Inferior parietal cortex (tissue), 1 donor: ENCODE data around the gene TMEM107.

Experiments used
- DNase-seq: peaks from one replicate; pipeline ENCODE4 v3.0.0-alpha.2; 2016; ENCODE audit errors: extremely low spot score

The TMEM107 gene

DNA sequence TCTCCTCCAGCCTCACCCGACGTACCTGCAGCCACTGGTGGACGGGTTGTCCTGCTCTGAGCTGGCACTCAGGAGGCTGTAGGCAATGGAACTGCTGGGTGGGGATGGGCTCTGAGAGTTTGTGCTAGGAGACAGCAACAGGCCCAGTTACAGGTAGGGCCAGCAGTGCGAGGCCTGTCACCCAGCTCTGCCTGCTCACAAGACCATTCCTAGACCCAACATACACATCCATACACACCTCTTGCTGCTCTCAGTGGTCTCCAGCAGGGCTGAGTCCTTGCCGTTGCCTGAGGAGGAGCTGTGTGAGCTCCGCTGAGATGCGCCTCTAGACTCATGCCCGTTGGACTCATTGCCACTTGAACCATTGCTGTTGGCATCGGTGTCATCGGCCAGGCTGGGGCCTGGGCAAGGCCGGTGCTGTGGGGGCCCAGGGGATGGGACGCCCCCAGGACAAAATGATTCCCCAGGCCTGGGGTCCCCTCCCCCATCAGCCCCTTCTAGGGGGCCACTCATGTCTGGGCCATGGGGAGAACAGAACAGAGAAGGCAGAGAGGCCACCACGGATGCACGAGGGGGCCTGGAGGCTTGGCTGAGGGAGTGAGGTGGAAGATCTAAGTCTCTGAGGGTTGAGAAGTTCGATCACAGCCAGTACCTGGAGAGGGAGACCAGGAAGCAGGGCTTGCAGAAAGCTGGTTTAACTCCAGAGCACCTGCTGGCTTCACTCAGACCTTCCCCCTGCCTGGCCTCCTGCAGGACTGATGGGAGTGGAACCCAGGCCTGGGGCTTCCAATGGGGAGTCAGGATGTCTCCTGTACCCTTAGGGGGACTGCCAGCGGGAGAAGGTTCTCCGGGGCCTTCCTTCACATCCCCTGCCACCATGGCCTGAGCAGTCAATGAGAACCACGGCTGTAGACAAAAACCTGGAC is 25.7 kb downstream of the TMEM107 start:
- no peak for DNase-seq

DNA sequence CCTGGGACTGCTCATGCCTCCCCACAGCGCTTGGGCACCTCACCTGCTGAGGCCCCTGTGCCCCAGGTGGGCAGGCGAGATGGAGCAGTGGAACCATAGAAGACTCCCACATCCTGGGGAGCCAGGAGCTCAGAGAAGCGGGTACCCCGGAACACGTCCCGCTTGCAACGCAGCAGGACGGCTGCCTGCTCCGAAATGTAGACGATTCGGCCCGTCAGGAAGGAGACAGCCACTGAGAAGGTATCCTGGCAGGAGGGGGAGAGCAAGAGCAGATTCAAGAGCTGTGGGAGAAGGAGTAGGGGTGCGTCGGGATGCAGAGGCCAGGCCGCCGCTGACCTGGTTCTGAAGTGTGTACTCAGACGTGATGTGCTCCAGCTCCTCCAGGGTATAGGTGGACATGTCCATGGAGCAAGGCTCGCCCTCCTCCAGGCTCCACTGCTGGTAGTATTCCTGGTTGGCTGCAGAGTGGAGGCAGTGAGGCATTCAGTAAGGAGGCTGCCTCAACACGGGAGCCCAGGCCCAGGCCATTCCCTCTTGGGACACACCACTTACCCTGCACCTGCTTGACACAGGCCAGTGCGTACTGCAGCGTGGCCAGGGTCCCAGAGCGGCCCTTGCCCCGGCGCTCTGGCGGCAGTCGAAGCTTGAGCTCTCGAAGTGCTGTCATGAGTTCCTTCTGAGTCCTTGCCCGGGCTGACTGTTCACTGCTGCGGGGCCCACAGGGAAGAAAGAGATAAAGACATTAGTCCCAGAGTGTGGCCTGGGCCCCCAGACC is 26.6 kb downstream of the TMEM107 start:
- no peak for DNase-seq

DNA sequence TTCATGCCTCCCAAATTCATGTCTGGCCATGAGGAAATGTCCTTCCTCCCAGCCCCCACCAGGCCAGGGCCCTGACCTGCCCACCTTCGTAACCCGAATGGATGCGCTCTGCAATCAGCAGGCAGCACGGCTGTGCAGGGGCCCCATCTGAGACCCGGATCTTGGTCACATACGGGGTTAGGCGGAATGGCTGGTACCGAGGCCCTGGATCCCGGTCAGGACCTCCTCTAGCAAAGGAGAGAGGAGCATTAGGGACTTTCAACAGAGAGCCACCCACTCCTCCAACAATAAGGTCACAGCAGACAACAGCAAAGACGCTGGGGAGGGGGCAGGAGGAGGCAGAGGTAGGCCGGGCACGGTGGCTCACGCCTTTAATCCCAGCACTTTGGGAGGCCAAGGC is 27.6 kb downstream of the TMEM107 start:
- DNase-seq: no peak

DNA sequence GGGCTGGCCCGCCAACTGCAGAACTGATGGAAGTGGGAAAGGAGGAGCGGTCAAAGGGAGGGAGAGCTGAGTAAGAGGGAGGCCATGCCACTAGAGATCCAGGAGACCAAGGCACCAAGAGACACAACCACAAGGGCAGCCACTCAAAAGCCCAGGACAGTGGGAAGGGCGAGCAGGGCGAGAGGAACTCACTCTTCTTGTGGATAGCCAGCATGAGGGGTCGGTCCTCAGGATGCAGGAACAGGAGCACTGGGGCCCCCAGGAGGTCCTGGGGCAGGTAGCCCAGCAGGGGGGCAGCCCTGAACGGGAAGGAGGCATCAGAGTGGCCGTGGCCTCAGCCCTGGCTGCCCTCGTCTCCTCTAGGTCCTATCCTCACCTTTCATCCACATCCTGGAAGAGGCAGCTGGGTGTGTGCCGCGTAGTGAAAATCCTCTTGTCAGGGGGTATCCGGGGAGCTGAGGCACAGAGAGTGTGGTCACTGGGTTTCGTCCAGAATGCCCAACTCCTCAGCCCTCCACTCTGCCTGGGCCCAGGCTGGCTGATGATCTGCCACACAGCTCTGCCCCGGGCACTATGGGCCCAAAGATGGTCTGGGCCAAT is 28.3 kb downstream of the TMEM107 start:
- no peak for DNase-seq

DNA sequence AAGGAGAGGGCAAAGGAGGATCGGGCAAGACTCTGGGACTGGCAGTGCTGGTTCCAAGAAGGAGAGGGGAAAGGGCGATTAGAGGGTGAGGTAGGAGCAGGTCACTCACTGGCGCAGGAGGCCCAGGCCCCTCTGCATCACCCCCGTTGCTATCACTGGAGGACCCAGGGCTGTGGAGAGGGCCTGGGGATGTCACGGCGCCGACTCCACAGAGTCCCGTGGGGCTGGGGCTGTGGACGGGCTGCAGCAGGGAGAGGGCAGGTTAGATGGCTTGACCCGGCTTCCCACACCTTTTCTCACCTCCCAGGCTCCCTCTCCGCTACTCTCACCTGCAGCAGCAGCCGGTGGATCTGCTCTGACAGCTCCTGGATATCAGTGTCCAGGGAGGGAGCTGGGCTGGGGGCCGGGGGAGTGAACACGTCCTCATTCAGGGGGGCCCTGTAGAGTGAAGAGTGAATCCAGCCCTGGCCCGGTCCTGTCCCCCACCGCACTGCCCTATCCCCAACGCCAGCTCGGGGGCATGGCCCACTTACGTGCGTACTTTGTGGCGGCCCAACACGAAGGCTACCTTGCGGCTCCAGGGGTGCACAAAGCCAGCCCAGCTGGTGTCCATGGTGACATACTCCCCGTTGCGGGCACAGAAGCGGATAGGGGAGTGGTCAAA is 28.9 kb downstream of the TMEM107 start:
- DNase-seq: no peak

DNA sequence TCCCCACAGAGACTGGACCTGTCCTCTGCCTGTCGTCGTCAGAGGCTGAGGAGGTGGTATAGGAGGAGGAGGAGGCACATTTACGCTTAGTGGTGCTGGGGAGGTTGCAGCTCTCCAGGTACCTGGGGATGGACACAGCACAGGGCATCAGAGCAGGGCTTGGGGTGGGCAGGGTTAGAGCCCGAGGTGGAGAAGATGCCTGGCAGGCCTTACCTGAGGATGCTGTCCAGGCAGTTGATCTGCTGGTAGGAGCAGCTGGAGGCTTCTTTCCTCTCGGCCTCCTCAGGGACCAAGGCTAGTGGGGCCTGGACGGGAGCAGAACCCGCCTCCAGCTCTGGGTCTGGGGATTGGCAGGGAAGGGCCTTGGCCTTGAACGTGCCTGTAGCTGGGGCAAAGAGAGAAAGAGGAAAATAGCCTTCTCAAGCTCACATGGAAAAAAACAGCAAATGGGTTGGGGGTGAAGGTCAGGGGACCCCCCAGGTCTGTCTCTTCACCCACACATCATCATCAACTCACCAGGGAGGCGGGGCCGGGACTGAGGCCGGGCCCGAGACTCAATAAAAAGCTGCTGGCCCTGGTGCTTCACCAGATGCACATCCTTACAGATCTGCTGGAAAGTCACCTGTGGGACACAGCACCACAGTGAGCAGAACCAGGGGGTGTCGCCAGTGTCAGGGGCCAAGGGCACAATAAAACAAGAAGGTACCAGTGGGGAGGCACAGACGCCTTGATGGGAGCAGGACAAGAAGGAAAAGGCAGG is 29.6 kb downstream of the TMEM107 start:
- DNase-seq: no peak

DNA sequence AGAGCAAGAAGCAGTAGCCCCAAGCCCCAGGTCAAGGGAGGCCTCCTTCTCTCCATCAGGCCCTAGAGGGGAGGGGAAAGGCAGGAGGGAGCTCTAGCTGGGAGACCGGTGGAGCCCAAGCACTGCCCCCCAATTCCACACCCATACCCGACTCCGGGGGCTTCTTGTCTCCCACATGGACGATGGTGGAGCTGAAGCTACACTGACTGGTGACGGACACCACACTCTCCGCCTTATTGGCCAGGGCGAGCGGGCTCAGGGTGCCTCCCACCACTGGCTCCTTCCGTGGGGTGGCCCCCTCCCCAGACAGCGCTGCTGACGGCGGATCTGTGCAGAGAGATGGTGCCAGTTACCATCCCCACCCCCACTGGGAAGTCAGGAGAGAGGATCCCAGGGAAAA is 30.4 kb downstream of the TMEM107 start:
- DNase-seq: no peak

DNA sequence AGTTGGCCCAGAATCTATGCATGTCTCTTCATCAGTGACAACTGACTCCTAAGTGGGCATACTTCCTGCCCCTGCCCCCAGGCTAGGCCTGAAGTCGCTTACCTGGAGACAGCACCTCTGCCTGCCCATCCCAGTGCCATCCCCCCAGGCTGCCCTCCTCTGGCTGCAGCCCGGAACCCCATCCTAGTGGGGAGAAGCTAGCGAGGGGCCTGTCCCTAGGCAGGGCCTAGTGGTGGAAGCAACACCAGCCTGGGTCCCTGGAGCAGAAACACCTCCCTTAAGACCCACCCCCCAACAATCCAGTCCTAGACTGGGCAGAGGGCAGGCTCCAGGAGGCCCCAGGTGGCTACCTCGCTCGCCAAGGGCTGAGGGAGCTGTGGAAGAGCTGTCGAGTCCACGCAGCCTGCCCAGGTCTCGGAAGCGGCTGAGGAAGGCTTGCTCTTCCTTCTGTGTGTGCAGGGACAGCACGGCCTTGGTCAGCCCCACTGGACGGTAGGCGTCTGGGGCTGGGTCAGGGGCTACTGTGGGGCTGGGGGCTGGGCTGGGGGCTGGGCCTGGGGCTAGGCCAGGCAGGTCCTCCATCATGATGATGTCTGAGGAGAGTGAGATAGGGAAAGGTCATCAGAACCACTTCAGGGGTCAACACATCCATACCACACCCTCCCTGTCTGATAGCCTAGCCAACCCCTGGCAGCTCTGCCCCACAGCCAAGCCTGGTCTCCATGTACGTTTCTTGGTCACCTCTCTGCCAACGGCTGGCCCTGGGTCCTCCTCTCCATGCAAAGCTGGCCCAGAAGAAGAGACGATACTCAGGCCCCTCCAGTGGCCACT is 31.6 kb downstream of the TMEM107 start:
- DNase-seq: no peak

DNA sequence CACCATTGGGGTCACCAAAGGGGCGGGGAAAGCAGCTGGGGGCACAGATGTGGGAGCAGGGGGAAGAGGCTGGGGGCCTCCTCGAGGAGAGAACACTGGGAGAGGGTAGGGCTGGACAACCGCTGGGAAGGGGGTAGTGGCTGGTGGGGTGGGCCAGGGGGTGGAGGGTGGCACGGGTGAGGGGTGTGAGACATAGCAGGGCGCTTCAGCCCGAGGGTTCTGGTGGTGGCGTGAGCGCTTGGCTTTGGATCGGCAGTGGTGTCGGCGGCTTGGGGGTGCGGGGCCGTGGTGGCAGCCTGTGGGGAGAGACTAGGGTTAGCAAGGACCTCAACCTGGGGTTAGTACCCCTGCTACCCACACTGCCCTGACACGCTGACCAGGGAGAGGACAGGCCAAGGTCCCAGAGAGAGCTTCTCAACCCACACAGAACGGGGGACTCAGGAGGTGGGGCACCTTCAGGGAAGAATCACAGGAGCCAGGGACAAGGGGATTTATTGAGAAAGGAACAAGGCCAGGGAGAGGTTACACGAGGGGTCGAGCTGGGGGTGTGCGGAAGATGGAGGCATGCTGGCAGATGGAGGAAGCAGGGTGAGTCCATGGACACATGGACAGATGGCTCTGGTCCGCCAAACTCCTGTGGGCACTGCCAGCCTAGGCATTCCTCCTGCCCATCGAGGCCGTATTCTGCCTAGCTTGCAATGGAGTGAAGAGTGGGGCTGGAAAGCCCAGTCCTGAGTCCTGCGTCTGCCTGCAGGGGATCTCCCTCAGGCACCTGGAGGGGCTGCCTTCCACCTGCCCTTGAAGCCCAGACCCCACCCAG is 32.4 kb downstream of the TMEM107 start:
- DNase-seq: no peak

DNA sequence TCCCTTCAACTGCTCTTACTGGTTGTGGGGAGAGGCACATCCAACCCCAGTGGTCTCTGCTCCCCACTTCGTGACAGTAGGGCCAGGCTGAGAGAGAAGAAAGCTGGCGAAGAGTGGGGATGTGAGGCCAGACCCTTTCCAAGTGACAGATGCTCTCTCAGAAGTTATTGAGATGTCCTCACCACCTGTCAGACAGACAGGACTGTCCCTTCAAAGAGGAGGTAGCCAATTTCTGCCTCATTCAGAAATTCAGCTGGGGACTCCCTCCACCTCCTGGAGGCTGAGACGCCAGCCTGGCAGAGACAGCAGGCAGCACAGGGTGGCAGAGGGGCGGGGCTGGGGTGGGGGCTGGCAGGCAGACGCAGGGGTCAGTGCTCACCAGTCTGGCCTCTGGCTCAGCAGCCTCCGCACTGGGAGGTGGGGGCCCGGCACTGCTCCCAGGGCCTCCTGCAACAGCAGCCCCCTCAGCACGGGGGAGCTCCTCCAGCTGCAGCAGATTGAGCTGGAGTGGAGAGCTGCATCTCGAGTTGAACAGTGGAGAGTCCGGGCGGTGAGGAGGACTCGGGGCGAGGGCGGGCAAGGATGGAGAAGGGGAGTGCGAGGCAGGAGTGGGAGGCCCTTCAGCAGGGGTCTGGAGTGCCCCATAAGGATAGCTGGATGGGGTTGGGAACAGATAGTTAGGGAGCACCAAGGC is 33.1 kb downstream of the TMEM107 start:
- no peak for DNase-seq

DNA sequence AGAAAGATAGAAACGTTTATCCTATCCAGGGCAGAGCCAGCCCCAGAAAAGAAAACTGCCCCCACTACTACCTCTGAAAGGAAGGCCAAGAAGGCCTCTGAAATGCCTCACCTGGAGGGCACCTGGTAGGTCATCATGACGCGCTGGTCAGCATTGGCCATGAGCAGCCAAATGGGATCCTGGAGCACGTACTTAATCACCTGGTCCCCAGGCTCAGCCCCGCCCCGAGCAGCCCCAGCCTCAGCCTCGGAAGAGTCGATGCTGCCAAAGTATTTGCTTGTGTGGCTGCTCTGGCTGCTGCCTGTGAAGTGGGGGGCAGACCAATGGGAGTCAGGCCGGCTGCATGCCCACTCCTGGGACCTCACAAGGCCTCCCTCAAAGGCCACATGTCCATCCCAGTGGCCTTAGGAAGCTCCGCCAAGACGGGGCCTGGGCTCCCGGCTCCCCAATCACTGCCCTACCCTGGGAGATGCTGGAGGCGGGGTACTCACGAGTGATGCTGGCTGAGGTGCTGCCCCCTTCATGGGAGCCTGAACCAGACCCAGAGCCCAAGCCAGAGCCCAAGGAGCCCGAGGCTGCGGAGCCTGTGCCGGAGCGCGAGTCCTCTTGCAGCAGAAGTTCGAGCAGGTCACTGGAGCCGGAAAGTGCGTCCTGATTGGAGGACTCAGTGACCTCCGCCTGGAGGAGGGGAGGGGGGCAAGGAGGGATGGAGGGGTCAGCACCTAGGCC is 33.9 kb downstream of the TMEM107 start:
- no peak for DNase-seq

DNA sequence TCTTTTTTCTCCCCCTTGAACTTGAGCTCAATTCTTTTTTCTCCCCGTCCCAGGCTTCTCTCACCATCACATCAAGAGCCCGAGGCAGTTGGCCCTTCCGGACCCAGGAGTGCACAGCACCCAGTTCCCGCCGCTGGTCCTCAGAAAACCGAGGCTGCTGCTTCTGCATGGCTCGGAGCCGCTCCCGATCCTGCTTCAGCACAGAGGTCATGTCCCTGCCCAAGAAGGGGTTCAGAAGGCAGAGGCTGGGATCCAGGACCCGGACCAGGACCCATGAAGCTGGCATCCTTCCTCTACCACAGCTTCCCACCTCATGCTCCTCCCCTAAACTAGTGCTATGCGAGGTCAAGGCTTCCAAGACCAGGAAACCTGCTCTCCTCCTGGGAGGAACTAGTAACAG is 34.4 kb downstream of the TMEM107 start:
- DNase-seq: no peak

DNA sequence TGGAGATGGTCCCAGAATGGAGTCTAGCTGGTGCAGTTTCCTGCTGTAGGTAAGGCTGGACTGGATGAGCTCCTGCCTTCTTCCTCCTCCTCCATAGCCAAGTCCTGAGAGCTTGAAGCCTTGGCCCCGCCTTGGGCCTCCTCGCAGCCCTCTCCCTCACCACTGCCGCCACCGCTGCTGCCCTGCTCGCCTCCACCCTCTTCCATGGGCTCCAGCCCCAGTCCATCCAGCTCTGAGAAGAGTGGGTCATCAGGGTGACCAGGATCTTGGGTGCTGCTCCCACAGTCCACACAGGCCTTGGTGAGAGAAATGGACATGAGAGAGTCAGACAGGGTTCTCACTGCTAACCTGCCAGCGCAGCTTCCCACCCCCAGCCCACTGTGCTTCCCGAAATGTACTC is 35.1 kb downstream of the TMEM107 start:
- no peak for DNase-seq

DNA sequence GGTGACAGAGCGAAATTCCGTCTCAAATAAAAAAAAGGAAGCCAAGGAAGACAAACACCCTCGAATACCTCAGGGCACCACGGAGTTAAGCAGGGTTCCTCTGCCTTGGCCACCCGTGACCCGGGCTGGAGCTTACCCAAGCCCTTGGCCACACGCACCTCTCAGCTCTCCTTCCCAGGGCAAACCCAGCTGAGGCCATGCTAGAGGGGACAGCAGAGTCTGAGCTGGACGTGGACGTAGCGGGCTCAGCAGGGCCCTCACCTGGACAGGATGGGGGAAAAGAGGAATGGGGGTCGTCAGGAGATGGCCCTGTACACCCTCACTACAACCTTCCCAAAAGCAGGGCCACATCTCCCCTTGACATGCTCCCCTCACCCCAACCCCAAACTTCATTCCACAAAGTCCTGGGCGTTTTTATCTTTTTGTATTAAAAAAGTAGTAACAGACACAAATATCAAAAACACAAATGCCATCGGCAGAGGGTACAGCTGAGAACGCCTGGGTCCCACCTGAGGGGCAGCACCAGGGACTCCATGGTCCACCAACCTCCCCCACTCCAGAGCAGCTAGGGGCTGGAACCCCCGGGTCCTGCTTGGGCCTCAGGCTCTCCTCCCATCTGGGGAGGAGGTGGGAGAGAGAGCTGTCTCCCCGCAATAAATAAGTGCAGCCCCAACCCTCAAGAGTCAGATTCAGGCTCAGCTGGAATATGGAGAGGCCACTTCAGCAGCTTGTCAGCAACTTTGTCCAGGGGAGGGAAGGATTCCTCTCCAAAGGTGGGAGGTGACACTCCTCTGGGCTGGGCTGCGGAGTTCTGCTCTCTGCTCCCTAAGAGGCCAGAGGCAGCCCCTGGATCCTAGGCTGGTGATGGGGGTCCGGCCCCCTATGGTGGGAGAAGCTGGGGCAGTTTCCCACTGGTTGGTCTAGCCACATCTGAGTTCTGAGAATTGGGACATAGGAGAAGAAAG is 35.8 kb downstream of the TMEM107 start:
- DNase-seq: no peak

DNA sequence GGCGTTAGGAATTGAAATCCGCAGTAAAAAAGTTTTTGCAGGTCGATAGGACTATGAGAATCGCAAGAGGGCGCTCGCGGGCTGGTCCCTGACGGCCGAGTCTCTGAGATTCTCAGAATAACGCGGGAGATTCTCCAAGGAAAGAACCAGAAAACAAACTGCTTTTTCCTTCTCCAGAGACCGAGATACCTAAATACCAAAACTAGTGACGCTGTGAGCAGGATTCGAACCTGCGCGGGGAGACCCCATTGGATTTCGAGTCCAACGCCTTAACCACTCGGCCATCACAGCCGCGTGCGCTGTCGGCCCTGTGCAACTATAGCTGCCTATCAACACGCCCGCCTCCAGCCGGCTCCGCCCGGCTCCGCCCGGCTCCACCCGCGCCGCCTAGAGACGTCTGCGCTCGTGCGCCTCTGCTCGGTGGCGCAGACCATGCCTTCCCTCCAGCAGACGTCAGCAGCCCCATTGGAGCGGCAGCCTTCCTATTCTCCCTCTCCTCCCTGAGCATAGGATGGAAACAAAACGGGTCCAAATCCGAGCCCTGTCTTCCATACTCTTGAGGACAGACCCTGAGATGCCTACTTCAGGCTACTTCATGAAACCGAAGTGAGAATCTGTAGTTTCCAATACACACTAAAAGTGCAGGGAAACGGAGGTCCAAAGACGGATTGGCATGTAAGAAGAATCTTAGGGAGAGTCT is 37.4 kb downstream of the TMEM107 start:
- peak; percentile 96 for DNase-seq

DNA sequence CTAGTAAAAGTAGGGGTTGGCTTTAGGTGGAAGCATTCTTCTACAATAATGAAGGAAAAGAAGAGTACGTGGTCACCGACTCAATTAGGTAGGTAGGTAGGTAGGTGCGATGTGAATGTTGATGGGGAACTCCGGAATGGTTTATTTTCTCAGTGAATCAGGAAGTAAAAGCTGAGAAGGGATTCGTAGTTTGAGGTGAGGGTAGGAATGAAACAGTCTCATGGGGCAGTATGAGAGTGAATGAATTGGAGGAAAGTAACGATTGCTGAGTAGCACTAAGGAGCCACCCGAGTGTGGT is 37.9 kb downstream of the TMEM107 start:
- no peak for DNase-seq
